Heart left ventricle (tissue), 13 donors: ENCODE data around the gene WDR35.

Source experiments
- CTCF ChIP-seq, 12 donors: fragments of 200-600 bp; sonication (generic) in 4 of 12; IDR thresholded peaks; one replicate each; pipeline versions ENCODE4 v1.5.0 to v1.8.0; 2018 to 2022; ENCODE audit warnings: antibody characterized with exemption in 12 of 12, mild to moderate bottlenecking in 5 of 12
- POLR2A ChIP-seq, 2 donors: fragments of 450-650 bp; IDR thresholded peaks; one replicate each; pipeline ENCODE4 v1.6.1; 2017; ENCODE audit warnings: antibody characterized with exemption in 2 of 2, mild to moderate bottlenecking in 2 of 2, moderate library complexity in 2 of 2
- donor health status: ischemic (EF 13 %, LVEDD 7.1; RV severe dilation, severe dysfunction).
- donor health status: DM: no; HTN: yes; CAD: no.
- donor health status: DM: no; HTN: no; CAD: no.
- donor health status: ischemic (EF 25% LVEDD 6.9; RV normal size, moderate dysfunction).
- donor health status: ischemic (EF 25% LVEDD 5.7; RV mildly dilated, moderate dysfunction).
- donor health status: ischemic (EF 35%, LVEDD 5.7; RV mildly dilated, moderate dysfunction).
- donor health status: nonischemic (EF 11% LVEDD 7.7; RV severe dilation, severe dysfunction).
- donor health status: DM: yes; HTN: yes; CAD: no.
- donor health status: PGD.
- donor health status: ischemic (EF 29% LVEDD 5.4; RV normal size, mild dysfunction).
- donor health status: nonischemic (EF 23%, LVEDD 6.1; RV moderate dilation, normal function).

- no peak for TF ChIP-seq CTCF (IDR thresholded peaks at IDR 0.05)
- TF ChIP-seq POLR2A (IDR thresholded peaks at IDR 0.05): no peak
Measured at GRCh38 chr2:19989342-19989666, 601 bp downstream of the WDR35 start.
